ENCODE results near the gene NOPCHAP1.
"Not testable (repeated sequence)": the region's sequence is repeated elsewhere in the genome, so short reads cannot be mapped to it uniquely, and the experiment has no call there.

NOPCHAP1 gene, protein sequence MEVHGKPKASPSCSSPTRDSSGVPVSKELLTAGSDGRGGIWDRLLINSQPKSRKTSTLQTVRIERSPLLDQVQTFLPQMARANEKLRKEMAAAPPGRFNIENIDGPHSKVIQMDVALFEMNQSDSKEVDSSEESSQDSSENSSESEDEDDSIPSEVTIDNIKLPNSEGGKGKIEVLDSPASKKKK

DNA sequence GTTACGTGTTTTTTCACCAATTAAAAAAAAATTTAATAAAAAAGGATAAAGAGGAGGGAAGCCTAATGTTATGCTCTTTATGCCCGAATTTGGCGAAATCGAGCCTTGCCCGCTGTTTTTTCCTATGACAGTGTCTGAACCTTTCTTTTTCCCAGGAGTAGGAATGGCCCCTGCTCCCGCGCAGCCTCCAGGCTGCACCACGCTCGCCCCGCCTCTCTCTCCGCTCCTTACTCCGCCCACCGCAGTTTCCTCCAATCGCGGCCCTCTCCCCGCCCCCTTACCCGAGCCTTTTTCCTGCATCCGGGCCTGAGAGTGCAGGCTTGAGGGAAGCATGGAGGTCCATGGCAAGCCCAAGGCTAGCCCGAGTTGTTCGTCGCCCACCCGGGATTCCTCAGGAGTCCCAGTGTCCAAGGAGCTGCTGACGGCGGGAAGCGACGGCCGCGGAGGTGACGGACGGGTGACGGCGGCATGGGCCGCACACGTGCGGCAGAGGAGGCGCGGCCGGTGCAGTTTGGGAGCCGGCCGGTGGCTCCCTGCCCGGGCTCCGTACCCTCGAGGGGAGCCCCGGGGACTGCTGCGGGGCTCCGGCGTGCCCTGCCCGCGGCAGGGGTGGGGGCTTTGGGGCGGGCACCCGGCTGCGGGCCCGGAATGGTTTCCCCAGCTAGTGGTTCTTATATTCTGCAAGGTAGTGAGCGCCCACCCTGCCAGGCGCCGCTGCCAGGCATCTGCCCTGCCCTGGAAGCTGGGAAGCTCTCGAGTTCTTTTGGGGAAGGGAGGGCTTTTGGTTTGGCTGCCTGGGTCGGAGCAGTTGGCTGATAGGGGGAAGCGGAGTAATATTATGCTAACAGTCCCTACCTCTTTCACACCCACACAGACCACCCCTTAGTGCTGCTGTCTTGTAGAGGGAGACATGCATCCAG is at the start of gene NOPCHAP1:
Gene NOPCHAP1, plus strand, starts transcription at position 295 of the 920 bp plus-strand sequence. Its CDS starts 37 bp downstream, at position 332.
- DNase-seq: peak; percentile 82 to 92

DNA sequence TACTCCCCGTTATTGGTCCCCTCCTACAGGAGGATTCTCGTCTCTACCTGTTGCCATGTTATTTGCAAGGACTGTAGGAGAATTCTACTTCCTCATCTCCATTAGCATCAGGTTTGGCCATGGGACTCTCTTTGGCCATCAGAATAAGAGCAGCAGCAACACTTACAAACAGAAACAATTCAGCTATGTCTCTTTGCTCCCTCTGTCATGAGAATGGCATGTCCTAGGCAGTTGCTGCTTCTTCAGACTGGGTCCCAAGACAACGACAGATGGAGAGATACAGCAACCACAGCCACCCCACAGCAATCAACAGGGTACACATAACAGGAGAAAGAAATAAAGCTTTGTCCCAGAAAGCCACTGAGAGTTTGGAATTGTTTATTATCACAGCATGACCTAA is 47.7 kb upstream of the NOPCHAP1 start:
- no peak for DNase-seq

DNA sequence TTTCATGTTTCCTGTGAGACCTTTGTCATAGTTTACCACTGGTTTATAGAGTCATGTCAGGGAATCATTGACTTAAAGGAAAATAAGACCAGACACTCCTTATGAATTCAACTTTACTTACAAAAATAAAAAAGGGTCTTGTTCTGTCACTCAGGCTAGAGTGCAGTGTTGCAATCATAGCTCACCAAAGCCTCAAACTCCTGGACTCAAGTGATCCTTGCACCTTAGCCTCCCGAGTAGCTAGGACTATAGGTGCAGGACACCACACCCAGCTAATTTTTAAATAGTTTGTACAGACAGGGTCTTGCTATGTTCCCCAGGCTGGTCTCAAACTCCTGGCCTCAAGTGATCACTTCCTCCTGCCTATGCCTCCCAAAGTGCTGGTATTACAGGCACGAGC is 47.0 kb upstream of the NOPCHAP1 start:
- no peak for DNase-seq

DNA sequence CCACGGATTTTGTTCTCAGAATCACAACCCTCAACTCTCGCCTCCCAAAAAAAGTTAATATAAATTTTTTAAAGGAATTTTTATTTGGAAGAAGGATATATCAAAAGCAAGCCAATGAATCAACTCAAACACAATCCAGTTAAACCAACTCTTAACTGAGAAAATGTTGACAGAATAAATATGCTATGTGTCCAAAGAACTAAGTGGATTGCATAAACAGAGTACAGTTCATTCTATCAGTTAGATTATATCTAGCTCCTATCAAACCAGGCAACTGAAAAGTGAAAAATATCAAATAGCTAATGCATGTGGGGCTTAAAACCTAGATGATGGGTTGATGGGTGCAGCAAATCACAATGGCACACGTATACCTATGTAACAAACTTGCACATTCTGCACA is 44.7 kb upstream of the NOPCHAP1 start:
- no peak for DNase-seq

DNA sequence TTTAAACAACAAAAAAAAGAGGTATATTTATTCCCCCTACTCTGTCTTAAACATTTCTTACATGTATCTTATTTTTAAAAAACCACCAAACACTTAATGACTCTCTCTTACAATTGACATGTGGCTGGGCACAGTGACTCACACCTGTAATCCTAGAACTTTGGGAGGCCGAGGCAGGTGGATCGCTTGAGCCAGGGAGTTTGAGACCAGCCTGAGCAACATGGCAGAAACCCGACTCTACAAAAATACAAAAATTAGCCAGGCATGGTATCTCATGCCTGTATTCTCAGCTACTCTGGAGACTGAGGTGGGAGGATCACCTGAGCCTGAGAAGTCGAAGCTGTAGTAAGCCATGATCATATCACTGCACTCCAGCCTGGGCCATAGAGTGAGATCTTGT is 44.0 kb upstream of the NOPCHAP1 start:
- no peak for DNase-seq

DNA sequence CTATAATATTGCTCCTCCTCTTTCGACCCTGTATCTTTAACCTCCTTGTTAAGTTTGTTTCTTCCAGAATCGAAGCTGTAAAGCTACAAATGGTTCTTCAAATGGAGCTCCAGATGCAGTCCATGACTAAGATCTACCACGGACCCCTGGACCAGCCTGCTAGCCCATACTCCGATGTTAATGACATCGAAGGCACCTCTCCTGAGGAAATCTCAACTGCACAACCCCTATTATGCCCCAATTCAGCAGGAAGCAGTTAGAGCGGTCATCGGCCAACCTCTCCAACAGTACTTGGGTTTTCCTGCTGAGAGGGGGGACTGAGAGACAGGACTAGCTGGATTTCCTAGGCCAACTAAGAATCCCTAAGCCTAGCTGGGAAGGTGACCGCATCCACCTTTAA is 42.7 kb upstream of the NOPCHAP1 start:
- not testable (repeated sequence) for DNase-seq

DNA sequence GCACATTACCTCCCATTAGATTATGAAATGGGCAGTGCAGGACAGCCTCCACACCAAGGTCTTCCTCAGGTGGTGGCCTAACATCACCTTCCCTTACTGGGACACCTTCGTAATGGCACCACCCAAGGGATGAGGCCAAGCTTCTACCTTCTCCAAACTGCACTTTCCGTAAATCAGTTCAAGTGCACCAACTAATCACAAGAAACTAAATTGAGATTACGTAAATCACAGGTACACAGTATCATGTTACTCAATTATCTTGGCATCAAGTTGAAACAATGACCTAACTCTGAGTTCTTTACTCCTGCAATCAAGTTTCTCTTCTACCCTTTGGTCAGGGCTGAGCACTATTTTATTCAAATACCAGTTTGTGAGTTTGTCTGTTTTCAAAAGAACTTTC is 41.9 kb upstream of the NOPCHAP1 start:
- DNase-seq: no peak

DNA sequence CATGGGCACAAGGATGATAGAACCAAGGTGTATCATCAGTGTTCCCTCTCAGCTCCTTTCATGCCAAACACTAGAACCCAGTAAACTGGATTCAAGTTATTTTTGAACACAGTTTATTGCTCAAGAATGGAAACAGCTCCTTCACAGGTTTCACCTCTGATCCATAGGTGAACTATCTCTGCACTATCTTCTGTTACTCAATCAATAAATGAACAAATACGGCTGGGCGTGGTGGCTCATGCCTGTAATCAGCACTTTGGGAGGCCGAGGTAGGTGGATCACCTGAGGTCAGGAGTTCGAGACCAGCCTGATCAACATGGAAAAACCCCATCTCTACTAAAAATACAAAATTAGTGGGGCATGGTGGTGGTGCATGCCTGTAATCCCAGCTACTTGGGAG is 37.4 kb upstream of the NOPCHAP1 start:
- DNase-seq: not testable (repeated sequence)

DNA sequence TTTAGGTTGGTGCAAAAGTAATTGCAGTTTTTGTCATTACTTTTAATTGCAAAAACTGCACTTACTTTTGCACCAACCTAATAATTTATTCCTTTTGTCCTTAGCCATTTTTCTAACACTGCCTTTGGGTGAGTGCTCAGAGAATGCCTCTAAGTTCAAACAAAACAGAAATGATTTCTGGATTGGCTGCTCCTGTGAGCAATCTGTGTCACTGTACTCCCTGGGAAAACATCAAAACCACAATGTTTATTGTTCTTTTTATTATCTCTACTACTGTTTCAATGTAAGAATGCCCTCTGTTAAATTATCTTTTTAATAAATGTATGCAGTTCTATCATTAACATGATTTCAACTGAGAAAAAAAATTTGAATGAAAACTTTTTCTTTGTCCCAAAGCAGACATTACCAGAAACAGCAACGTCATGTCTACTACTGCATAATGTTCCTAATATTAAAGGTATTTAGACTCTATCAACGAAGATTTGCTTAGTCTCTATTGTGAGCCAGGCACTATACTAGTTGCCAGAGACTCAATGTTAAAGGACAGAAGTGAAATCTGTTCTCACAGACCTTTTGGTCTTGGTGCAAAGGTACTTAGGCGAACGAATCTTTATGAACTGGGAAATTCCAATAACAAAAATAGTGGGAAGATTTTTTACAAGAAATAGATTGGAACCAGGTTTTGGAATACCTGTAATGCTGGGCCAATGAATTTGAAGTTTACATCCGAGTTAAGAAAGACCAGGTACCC is 34.2 kb upstream of the NOPCHAP1 start:
- no peak for DNase-seq

DNA sequence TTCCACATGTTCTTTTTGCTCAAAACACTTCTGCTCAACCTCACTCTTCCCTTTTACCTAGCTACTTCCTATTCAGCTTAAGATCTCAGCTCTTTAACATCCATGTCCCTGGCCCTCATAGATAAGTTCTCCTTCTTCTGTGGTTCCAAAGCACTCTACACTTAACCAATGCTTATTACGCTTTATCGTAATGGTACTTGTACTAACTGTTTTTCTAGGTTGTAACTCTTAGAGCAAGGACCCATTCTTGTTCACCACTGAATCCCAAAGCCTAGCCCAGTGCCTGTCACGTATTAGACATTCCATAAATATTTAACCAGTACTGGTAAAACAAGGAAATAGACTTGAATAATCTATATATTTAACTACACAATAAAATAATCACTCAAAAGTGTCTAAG is 33.3 kb upstream of the NOPCHAP1 start:
- DNase-seq: no peak

DNA sequence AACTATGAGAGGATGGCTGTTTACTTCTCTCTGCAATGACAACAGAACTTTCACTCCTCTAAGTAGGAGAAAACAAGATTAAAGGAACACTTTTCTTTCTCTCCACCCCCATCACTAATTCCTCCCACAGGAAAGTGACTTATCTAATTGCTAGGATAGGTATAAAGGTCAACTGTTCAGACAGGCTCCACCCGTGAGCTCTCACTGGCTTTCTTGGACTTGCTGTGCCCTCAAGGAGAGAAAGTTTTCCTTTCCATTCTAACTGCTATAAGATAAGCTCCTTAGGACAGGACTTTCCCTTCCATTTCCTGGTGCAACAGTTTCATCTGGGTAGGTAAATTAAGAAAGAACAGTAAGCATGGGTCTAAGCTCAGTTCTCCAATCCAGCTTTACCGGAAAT is 32.8 kb upstream of the NOPCHAP1 start:
- DNase-seq: no peak

DNA sequence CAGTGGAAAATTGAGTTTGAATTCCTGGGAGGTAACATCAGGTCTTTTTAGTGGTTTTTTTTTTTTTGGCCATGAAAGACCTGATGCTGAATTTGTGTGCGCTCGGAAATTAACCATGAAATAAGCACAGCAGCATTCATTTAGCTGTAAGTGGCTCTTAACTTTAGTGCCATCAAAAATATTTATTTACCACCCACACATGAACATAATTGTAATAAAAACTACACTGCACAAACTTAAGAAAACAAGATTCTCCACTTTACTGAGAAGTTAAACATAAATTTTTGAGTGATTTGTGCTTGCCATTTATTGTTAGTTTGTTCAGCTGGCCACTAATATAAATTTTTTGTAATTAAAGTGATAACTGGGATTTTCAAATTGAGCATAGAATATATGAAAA is 30.4 kb upstream of the NOPCHAP1 start:
- DNase-seq: no peak

DNA sequence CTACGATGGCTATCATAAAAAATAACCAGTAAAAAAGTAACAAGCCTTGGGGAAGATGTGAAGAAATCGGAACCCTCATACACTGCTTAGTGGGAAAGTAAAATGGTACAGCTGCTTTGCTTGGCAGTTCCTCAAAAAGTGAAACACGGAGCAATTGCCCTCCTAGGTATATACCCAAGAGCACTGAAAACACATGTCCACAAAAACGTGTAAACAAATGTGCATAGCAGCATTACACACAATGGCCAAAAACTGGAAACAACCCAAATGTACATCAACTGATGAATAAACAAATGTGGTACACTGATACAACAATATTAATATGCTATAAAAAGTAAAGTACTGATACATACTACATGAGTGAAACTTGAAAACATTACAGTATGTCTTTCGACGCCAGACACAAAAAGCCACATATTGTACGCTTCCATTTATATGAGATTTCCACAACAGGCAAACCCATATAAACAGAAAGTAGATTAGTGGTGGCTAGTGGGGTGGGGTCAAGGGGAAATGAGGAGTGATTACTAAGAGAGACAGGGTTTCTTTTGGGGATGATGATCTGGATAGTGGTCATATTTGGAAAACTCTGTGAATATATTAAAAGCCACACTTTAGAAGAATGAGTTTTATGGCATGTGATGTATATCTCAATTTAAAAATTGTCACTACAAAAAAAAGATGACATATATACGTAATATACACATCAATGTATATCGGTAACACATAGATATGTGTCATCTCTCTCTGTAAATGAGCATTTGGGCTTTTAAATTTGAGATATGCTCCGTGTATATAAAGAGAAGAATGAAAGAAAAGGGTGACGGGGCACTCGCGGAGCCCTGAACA is 29.0 kb upstream of the NOPCHAP1 start:
- peak in 1 of 2 donors; percentile 48 for DNase-seq

DNA sequence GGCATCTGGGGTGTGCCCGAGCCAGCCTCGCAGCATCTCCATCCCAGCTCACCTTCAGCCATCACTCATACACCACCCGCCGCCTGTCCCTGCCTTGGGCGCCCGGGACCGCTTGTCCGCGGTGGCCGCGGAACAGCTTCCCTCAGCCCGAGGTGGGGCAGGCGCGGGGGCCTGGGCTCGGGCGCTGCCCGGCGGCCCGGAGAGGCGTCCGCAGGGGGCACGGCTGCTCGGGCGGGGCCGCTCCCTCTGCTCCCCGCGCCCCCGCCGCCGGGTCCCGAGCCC is 28.5 kb upstream of the NOPCHAP1 start:
- DNase-seq: no peak

DNA sequence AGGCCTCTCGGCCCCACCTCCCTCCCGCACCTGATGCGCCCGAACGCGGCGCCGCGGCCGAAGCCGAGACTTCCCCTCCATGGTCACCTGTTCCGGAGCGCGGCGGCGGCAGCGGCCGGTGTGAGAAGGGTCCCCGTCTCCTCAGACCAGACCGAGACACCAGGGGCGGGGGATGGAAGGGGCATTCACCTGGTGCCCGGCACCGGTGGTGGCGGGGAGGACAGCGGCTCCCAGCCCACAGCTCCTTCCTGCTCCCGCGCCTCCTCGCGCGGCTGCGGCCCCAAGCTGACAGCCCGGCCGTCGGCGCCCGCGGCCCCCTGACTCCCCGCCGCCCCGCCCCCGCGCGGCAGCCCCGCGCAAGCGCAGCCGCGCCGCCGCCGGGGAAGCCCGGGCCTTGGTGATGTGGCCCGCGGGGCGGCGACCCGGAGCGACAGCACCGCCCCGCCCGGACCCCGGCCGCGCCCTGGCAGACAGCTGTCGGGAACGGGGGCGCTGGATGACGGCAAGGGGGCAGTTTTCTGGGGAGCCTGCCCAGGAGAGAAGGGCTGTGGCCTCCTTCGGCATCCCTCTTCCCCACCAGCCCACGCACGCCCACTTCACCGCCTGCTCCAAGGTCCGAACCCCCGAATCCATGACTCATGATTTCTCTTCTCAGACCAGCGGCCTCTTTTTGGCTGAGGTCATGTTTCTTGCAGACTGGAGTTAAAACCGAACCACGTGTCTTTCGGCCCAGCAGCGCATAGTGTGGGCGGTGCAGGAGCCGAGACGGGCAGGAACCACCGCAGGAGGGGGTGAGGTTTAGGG is 27.9 kb upstream of the NOPCHAP1 start, which contains the start of gene SLC41A2:
Gene SLC41A2, minus strand, starts transcription at position 290 of the 804 bp plus-strand sequence. CDS start 29,763 bp downstream, outside the sequence.
- peak; percentile 97 to 98 for DNase-seq

DNA sequence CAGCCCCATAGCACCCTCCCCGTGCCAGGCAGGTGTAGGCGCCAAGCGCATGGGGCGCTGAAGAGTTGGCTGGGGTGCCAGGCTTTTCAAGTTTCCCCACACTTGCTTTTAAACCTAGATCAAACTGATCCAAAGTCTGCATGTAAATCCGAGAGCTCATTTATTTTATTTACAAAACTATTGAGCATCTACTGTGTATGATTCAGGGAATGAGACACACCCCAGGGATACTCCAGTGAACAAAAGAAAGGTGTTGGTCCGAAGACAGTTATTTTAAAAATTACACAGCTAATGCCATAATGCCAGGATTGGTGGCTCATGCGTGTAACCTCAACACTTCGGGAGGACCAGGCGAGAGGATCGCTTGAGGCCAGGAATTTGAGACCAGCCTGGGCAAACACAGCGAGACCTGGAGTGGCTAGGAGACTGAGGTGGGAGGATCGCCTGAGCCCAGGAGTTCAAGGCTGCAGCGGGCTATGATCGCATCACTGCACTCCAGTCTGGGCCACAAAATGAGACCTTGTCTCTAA is 27.2 kb upstream of the NOPCHAP1 start:
- no peak for DNase-seq

DNA sequence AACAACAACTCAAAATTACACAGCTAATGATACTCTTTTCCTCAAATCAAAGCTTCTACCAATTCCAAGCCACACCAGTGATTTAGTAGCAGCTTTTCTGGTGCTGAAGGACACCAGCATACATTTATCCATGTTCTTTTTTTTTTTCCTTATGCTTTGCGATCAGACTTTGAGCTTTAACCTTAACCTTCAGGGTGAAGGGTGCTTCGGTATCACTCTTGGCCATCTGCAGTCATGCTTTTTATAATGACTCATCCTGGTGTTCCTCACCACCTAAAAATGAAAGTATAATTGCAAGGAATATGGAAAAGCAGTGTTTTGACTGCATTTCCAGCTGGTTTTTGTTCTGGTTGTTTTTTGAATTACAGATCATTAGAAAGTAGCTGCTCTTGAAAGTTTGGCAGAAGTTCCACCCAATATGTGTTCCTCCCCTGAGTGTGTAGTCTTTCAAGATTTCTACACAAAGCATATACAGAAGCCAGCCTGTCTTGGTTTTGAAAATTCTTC is 26.7 kb upstream of the NOPCHAP1 start:
- peak; percentile 19 to 45 for DNase-seq

DNA sequence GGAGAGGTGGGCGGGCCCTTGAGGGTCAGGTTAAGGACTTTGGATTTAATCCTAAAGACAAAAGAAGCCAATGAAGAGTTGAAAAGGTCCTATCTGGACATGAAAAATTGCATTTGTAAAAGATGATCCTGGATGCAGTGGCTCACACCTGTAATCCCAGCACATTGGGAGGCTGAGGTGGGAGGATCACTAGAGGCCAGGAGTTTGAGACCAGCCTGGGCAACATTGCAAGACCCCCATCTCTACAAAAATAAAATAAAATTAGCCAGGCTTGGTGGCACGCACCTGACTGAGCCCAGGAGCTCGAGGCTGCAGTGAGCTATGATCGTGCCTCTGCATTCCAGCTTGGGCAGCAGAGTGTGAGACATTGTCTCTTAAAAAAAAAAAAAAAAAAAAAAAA is 25.7 kb upstream of the NOPCHAP1 start:
- no peak for DNase-seq

DNA sequence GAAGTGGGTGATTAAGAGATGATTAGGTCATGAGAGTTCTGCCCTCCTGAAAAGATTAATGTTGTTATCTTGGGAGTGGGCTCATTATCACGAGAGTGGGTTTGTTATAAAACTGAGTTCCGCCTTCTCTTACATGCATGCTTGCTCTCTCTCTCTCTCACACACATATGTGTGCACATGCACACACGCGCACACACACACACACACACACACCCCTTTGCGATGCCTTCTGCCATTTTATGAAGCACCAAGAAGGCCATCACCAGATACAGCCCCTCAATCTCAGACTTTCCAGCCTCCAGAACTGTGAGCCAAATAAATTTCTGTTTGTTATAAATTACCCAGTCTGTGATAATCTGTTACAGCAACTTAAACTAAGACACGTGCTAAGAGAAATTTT is 22.4 kb upstream of the NOPCHAP1 start:
- DNase-seq: no peak

DNA sequence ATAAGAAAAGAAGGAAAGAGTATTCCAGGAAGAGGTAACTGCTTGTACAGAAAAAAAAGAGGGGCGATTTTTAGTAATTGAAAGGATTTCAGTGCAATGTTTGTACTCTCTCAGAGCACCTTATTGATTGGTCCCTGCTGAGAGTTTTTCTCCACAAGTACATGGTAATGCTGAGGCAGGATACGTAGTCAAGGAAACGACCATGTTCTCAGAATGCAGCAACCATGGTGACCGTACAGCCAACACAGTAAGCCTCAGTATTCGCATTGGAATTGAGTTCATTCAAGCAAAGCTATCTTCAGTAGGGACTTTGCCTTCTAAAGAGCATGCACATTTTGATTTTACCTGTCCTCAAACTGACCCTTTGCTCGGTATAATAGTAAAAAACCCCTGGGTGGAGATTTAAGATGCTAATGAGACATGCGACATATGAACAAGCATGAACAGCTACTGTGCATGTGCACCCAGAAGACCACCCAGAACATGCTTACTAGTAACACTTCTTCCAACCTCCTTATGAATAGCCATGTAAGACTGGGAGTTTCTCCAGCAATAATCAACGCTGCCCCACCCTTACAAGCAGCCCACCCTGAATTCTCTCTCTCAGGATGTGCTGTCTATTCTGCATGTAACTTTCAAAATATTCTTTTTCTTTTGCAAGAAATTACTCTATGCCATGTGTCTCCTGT is 21.8 kb upstream of the NOPCHAP1 start:
- DNase-seq: no peak

DNA sequence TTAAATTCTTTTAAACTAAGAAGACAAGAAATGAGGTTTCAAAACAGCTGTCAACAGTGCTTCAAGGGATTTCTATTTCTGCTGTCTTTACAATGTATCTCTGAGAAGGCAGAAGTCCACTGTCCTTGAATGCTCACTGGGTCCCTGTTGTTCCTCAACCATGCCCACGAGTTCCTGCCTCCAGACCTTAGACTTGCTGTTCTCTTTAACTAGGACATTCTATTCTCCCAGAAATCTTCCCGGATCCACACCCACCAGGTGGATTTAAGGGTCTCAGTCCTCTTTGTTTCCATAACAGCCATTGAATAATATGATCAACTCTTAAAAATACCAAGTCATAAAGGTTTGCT is 21.3 kb upstream of the NOPCHAP1 start:
- peak; percentile 18 to 30 for DNase-seq
